GM19397 (cell line): ENCODE results near the gene CLEC4G.
"Not testable (repeated sequence)": the region's sequence is repeated elsewhere in the genome, so short reads cannot be mapped to it uniquely, and the experiment has no call there.

Experiments used
- ATAC-seq: cut with Tn5 transposase; IDR thresholded peaks from one replicate; pipeline ENCODE4 v1.9.1; 2021; ENCODE audit warnings: mild to moderate bottlenecking, moderate library complexity; ENCODE audit not compliant: unreplicated experiment

CLEC4G gene

GRCh38 chr19:7746903-7747884 is 15.3 kb upstream of the CLEC4G start, which contains the start of gene CD209:
Gene CD209, minus strand, starts transcription at chr19:7747534. Its CDS starts 23 bp downstream, at chr19:7747511.
- ATAC-seq = no peak

- not testable (repeated sequence) for ATAC-seq
Observed at GRCh38 chr19:7746306-7746705, 14.4 kb upstream of the CLEC4G start.

DNA sequence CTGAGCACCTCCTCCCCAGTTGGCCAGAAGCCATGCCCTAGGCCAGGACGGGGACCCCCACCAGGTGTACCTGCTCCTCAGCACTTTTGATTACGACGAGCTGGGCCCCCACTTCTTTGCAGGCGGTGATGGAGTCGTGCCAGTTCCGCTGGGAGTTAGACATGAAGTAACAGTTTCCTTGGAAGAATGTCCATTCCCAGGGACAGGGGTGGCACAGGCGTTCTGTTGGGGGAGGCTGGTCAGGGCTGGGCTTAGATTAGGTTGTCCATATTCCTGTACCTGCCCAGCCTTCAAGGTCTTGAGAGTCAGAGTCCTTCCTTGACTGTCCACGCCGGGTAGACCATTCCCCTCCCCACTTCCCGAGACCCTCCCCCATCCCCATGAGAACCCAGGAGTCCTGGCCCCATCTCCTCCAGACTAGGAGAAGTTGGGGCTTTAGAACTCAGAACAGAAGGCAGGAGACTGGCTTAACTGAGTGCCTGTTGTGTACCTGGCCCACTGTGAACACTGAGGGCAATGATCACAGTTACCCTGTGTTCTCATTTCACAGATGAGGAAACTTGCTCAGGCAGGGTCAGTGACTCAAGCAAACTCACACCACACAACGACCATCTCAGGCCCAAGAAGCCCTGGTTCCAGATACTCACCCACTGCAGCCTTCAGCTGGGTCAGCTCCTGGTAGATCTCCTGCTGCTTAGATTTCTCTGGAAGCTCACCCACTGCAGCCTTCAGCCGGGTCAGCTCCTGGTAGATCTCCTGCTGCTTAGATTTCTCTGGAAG is 13.2 kb upstream of the CLEC4G start:
- no peak for ATAC-seq

DNA sequence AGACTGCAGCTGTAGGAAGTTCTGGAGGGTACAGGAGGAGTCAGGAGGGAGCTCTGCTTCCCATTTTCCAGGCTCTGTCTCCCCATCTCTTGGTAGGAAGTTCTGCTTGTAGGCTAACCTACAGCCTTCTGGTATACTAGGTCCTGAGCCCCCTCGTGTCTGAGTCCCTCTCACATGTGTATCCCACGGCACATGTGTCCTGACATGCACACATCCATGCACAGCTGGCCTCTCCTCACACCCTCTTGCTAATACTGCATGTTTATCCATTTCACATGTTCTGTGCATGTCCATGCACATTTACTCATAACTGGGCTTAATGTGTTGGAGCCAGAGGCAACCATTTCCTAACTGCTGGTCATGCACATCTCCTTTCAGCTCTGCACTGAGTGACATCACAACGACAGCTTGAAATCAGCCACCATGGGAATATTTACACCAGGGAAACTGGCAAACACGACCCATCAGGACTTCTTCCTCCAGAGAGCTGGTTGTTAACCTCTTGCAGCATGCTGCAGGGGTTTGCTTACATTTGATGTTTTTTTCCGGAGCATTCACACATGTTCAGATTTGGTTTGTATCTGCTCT is 12.4 kb upstream of the CLEC4G start:
- ATAC-seq = no peak

DNA sequence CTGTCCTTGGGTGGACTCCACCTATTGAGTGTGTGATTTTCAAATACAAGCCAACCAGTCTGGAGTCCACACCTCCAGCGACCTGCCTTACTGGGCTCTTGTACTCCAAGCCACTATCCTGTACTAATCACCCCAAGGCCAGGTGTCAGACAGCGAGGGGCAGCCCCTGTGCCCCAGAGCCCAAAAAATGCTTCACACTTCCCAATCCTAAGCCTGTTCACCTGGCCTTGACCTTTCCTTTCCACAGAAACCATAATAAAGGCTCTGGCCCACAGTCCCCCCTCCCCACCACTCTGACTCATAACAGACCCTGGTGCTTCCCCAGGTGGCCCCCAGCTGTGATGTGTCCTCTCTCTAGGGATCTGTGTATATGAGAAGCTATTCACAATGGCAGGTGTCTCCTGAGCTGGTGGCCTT is 11.5 kb upstream of the CLEC4G start:
- ATAC-seq = peak; percentile 66

DNA sequence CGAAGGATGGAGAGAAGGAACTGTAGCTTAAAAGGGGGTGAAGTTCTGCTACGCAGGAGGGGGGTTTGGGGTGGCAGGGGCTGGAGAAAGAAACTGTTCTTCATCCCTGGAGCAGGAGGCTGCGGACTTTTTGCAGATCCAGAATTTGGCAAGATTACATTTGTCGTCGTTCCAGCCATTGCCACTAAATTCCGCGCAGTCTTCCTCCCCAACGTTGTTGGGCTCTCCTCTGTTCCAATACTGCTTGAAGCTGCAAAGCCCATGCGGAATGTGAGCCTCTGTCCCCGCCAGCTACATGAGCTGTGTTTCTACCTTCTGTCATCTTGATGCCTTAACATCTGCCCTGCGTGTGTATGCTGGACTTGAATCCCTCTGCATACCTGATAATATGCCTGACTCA is 11.1 kb upstream of the CLEC4G start:
- no peak for ATAC-seq

DNA sequence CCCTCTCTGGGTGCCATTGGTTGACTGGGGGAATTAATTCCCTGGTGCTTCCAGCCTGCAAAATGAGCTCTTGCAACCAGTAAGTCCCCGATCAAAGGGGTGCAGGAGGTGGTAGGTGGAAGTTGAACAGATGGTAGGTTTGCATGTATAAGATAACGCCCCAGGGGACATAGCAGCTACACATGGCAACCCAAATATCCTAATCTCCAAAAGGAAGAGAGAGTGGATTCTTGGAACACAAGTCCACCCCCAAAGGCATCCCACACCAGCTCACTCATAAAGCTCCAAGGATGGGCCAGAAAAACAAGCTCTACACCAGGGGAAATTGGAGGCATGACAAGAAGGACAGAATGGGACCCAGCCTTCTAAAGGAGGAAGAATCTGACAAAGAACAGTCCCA is 10.7 kb upstream of the CLEC4G start:
- ATAC-seq = no peak

DNA sequence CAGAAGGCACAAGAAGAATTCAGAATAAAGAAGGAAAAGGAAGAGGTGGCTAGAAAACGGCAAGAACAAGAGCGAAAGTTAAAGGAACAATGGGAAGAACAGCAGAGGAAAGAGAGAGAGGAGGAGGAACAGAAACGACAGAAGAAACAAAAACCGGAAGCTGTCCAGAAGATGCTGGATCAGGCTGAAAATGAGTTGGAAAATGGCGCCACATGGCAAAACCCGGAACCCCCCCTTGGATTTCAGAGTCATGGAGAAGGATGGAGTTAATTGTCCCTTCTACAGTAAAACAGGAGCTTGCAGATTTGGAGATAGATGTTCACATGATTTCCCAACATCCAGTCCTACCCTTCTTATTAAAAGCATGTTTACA is 8.8 kb upstream of the CLEC4G start:
- ATAC-seq = no peak

GRCh38 chr19:7739801-7740681 is 8.1 kb upstream of the CLEC4G start:
- no peak for ATAC-seq

GRCh38 chr19:7739211-7739755 is 7.4 kb upstream of the CLEC4G start:
- ATAC-seq = no peak

DNA sequence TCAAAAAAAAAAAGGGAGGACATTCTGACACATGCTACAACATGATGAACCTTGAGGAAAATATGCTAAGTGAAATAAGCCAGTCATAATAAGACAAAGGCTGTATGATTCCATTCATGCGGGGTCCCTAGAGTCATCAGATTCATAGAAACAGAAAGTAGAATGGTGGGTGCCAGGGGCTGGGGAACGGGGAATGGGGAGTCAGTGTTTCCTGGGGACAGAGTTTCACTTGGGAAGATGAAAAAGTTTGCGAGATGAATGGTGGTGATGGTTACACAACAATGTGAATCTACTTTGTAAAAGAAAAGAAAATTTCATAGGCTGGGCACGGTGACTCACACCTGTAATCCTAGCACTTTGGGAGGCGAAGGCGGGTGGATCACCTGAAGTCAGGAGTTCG is 6.1 kb upstream of the CLEC4G start:
- ATAC-seq = no peak

GRCh38 chr19:7737215-7737614 is 5.3 kb upstream of the CLEC4G start:
- no peak for ATAC-seq

DNA sequence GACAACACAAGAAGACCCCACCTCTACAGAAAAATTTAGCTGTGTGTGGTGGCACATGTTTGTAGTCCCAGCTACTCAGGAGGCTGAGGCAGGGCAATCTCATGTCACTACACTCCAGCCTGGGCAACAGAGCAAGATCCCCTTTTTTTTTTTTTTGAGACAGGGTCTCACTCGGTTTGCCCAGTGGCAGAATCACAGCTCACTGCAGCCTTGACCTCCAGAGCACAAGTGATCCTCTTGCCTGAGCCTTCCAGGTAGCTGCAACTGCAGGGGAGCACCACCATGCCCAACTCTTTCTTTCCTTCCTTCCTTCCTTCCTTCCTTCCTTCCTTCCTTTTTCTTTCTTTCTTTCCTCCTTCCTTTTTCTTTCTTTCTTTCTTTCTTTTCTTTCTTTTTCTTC is 4.2 kb upstream of the CLEC4G start:
- ATAC-seq = no peak

GRCh38 chr19:7734220-7735203 is 2.6 kb upstream of the CLEC4G start:
- ATAC-seq = no peak

- no peak for ATAC-seq
Observed at GRCh38 chr19:7733376-7733775, 1.5 kb upstream of the CLEC4G start.

DNA sequence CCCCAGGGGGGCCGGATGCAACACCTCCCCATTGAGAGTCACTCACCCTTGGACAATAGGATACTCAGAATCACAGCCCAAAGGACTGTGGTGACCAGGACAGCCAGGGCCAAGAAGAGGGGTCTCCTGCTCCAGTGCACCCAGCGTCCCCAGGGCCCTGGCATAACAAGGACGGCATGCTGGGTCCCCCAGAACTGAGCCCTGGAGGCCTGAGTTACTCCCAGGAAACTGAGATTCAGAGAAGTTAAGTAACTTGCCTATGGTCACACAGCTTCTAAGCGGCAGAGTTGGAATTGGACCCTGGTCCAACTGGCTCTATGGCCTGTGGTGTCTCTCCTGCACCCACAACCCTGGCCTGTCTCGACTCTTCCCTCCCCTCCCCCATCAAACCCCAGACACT is 295 bp downstream of the CLEC4G start:
- ATAC-seq = no peak

- no peak for ATAC-seq
Observed at GRCh38 chr19:7731218-7731595, 703 bp downstream of the CLEC4G start.

GRCh38 chr19:7730286-7731217 is 1.4 kb downstream of the CLEC4G start:
- no peak for ATAC-seq
